HG03095 (cell line): ENCODE results near the gene MPC1L.
"Not testable (repeated sequence)": the region's sequence is repeated elsewhere in the genome, so short reads cannot be mapped to it uniquely, and the experiment has no call there.

Source experiments
- ATAC-seq: cut with Tn5 transposase; IDR thresholded peaks from one replicate; pipeline ENCODE4 v1.9.1; 2021; ENCODE audit warnings: moderate library complexity; ENCODE audit not compliant: unreplicated experiment

MPC1L gene

GRCh38 chrX:40623139-40623536 lies at the start of gene MPC1L:
MPC1L (plus strand) TSS chrX:40623428; CDS start chrX:40623566, 138 bp downstream.
- no peak for ATAC-seq

- no peak for ATAC-seq
Measured at GRCh38 chrX:40573763-40574162, 49.5 kb upstream of the MPC1L start.

GRCh38 chrX:40575411-40575810 lies 47.8 kb upstream of the MPC1L start:
- not testable (repeated sequence) for ATAC-seq

GRCh38 chrX:40576291-40576690 lies 46.9 kb upstream of the MPC1L start:
- ATAC-seq: no peak

- ATAC-seq: no peak
Measured at GRCh38 chrX:40578039-40578695, 45.1 kb upstream of the MPC1L start.

- ATAC-seq: no peak
Measured at GRCh38 chrX:40579141-40579540, 44.1 kb upstream of the MPC1L start.

- peak; percentile 38 for ATAC-seq
Measured at GRCh38 chrX:40579900-40580536, 43.2 kb upstream of the MPC1L start.

GRCh38 chrX:40580537-40581335 lies 42.5 kb upstream of the MPC1L start, which contains the start of gene ATP6AP2:
ATP6AP2 (plus strand) TSS chrX:40580970; CDS start chrX:40581066, 96 bp downstream.
- ATAC-seq: peak; percentile 95

GRCh38 chrX:40581336-40581920 lies 41.8 kb upstream of the MPC1L start:
- no peak for ATAC-seq

GRCh38 chrX:40582178-40582577 lies 41.0 kb upstream of the MPC1L start:
- not testable (repeated sequence) for ATAC-seq

GRCh38 chrX:40582811-40583210 lies 40.4 kb upstream of the MPC1L start:
- ATAC-seq: no peak

- not testable (repeated sequence) for ATAC-seq
Measured at GRCh38 chrX:40587623-40588022, 35.6 kb upstream of the MPC1L start.

GRCh38 chrX:40589616-40590321 lies 33.5 kb upstream of the MPC1L start:
- not testable (repeated sequence) for ATAC-seq

- no peak for ATAC-seq
Measured at GRCh38 chrX:40603446-40603845, 19.8 kb upstream of the MPC1L start.

GRCh38 chrX:40607381-40607780 lies 15.8 kb upstream of the MPC1L start:
- ATAC-seq: no peak

GRCh38 chrX:40612511-40612910 lies 10.7 kb upstream of the MPC1L start:
- no peak for ATAC-seq

GRCh38 chrX:40615976-40616375 lies 7.3 kb upstream of the MPC1L start:
- no peak for ATAC-seq

- ATAC-seq: no peak
Measured at GRCh38 chrX:40617566-40617965, 5.7 kb upstream of the MPC1L start.

- no peak for ATAC-seq
Measured at GRCh38 chrX:40622479-40623138, 619 bp upstream of the MPC1L start.

- ATAC-seq: no peak
Measured at GRCh38 chrX:40623665-40624064, 437 bp downstream of the MPC1L start.
